GM12801 (cell line): Measurements from ENCODE around the gene HACD2.

Source experiments
- CTCF ChIP-seq: IDR thresholded peaks from one replicate; pipeline ENCODE4 v1.5.1; 2011; ENCODE audit warnings: control low read depth; ENCODE audit not compliant: insufficient read length; ENCODE audit errors: extremely low read depth

The HACD2 gene

DNA sequence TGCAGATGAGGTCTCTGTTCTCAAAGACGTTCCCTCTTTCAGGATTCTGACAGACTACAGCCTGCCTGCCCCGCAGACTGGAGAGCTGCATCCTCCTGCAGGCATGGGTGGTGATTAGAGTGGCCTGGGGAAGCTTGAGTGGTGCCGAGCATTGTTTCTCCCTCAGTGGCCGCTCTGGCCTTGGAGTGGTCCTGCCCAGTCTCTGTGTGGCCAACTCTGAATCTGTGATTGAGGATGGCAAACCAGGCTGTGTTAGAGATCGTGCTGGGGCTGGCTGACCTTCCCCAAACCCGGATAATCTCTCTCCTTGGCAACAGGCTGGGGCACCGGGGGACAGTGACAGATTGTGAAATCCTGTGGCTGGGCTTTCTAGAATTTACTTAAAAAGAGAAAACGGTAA is 125.0 kb downstream of the HACD2 start:
- TF ChIP-seq CTCF: no peak

GRCh38 chr3:123458255-123458654 is 126.6 kb downstream of the HACD2 start:
- no peak for TF ChIP-seq CTCF

DNA sequence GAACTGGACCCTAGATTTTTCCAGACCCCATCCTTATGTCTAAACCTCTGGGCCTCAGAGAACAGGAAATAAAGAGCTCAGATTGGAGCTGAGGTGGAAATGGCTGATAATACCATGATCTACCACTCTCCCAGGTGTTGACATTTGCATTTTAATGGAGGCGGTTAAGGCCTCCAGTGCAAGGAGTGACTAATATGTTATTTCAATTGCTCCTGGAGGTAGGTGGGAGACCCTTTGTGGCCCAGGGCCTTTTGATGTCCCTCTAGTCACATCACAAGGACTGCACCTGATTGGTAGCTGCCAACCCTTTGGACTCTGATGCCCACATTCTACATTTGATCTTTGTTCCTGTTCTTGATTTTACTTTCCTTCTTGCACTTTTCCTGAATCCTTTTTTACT is 127.0 kb downstream of the HACD2 start:
- TF ChIP-seq CTCF: no peak

GRCh38 chr3:123453675-123454074 is 131.2 kb downstream of the HACD2 start:
- TF ChIP-seq CTCF: no peak

DNA sequence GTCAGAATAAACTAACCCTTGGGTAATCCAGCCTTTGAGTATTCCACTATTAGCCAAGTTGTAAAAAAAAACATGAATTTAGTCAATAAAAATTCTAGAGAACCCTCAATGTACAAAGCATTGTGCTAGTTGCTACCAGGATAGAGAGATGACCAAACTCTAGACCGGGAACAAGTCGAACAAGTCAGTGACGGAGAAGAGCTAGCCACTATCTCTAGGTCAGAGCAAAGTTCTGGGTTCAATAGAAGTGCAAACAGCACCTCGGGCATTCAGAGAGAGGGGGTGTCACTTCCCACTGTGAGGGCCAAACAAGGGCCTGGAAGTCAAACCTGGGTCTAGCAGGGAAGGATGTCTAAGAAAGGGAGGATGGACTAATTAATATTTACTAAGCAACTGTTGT is 133.7 kb downstream of the HACD2 start:
- no peak for TF ChIP-seq CTCF

DNA sequence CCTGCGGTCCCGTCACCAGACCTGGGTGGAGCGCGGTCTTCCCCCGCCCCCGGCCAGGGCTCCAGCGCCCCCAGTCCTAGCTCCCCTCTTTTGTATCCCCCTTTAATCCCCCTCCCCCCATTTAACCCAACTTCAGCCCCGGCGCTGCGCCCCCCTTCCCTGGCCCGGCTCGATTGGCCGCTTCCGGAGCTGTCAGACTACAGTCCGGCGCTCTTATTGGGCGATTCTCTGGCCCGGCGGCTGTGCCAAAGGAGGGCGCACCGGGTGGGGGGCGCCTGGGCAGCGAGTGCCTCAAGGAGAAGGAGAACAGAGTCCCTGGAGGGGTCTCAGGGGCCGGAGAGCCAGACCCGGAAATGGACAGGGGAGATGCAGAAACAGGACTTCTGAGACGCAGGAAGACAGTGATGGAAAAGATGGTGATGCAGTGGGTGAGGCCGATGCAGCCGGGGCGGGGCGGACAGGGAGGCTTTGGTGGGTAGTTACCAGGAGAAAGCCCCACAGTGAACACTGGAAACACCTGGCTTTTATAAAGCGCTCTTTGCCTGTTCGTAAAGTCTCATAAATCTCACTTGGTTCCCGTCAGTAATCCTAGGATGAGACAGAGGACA is 134.8 kb downstream of the HACD2 start:
- TF ChIP-seq CTCF: no peak

GRCh38 chr3:123449102-123449996 is 135.5 kb downstream of the HACD2 start:
- TF ChIP-seq CTCF: no peak
